ENCODE data around the gene KLHL35.

KLHL35 gene

DNA sequence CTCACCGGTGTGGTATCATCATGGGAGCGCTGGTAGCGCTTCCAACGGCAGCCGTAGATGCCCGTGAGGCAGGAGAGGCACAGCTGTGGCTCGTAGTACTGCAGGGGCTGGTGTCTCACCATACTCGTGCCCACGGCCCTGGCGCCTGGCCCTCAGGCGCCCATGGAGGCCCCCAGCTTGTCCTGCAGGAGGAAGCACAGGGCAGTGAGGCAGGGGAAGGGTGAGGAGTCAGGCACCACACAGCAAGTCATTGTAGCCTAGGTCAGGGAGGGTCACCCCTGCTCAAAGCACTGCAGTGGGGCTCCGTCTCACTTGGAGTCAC, 44.6 kb upstream of the KLHL35 start:
- DNase-seq (ENCODE audit: insufficient read length, low spot score) (no peak), FAIRE-seq (no peak)
- TF ChIP-seq, protein P1, sequence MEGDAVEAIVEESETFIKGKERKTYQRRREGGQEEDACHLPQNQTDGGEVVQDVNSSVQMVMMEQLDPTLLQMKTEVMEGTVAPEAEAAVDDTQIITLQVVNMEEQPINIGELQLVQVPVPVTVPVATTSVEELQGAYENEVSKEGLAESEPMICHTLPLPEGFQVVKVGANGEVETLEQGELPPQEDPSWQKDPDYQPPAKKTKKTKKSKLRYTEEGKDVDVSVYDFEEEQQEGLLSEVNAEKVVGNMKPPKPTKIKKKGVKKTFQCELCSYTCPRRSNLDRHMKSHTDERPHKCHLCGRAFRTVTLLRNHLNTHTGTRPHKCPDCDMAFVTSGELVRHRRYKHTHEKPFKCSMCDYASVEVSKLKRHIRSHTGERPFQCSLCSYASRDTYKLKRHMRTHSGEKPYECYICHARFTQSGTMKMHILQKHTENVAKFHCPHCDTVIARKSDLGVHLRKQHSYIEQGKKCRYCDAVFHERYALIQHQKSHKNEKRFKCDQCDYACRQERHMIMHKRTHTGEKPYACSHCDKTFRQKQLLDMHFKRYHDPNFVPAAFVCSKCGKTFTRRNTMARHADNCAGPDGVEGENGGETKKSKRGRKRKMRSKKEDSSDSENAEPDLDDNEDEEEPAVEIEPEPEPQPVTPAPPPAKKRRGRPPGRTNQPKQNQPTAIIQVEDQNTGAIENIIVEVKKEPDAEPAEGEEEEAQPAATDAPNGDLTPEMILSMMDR (IDR thresholded peaks at IDR 0.05; ENCODE audit: insufficient read depth, missing control alignments): no peak

DNA sequence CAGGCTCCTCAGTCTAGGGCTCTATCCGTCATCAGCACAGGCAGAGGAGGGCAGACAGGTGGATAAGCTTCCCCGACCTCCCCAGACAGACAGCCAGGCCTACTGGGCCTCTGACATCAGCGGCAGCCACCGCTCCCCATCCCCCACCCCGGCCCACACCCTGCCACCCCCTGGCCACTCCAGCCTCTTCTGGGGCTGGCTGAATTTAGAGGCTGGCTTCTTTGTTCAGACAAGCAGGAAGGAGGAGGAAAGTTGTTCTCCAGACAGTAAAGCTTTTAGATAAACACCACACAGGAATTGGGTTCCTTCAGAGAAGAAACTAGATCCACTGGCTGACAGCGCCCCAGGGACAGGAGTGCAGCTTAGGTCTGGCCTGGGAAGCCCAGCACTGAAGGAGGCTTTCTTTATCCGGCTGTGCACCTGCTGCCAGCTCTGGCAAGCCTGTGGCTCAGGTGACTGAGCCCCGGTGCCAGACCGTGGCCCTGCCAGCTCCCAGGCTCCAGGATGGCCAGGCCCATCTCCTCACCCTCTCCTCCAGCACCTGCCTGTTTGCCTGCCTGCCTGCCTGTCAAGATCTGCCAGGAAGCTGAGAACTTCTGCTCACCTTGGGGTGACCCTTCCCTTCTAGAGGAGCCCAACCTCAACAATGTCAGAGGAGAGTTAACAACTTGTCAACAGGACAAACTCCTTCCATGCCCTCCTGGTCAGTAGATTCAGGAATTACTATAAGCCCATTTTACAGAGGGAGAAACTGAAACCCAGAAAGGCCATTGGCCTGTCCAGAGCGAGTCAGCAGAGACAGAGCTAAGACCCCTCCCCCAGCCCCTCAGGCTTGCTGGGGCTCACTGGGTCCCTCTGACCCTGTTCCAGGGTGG, 44.0 kb upstream of the KLHL35 start:
- DNase-seq (ENCODE audit: insufficient read length, low spot score) (no peak), FAIRE-seq (no peak)
- TF ChIP-seq, protein P1 (IDR thresholded peaks at IDR 0.05; ENCODE audit: insufficient read depth, missing control alignments): no peak

DNA sequence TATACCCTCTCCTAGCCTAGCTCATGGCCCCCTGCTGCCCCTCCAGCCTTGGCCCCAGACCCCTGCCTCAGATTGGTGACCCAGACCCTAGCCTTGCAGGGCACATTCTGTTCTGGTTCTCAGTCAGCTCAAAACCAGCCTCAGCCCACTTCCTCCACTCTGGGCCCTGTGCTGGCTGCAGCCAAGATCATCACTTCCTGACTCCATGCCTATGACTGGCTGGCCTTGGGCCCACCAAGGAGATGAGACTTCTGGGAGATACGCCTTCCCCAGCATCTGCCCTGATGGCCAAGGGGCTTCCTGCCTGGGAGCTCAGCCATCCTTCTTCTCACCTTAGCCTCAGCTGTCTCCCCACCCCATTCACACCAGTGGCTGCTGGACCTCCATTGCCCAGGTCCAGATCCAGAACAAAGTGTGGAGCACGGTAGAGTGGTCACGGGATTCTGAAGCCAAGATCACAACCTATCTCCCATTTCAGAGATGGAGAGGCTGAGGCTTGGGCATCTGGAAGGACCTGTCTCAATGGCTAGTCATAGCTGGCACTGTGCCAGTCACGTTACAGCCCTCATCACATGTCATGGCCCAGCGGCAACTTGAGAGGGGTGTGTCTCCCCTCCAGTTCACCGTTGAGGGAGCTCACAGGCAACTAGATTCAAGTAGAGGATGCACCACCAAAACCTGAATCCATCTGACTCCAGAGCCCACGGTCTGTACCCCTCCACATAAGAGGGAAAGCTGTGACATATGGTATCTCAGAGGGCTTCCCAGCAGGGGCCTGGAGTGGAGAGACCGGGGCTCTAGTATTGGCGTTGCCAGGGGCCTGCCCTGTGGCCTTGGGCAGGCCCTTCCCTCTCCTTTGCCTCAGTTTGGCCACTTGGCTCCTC, 43.0 kb upstream of the KLHL35 start:
- FAIRE-seq (no peak), DNase-seq (ENCODE audit: insufficient read length, low spot score) (no peak)
- TF ChIP-seq, protein P1 (IDR thresholded peaks at IDR 0.05; ENCODE audit: insufficient read depth, missing control alignments): no peak

DNA sequence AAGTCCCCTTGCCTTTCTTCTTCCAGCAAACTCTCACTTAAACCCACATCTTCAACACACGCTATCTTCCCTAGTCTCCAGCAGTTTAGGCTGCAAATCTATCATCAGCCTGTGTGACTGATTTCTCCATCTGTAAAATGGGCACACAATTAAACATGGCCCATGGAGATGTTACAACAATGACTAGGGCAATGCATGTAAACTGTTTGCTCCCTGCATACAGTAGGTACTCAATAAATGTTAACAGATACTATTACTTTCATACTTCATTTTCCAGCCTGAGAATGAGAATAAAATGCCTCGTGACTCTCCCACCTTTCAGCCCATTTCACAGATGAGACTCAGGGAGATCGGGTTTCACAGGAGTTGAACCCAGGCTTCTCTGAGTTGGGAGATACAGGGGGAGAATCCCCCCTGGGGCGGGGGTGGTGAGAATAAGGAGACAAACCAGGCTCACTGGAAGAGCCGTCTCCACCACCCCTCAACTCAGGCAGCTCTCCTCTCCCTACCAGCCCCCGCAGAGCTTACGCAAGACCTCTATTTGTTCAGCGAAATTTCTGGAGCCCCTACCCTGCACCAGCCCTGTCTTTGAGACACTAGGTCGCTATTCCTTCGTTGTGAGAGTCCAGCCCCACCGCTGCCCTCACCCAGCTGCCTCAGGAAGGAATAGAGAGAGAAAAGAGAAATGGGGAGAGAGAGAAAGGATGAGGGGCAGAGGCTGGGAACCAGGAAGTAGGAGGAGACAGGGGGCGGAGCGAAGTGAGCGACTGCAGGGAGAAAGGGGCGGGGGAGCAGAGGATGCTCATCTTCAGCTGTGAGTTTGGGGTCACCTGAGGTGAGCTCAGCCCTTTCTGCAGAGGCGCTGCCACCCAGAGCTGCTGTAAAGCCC, 42.1 kb upstream of the KLHL35 start:
- TF ChIP-seq, protein P1 (IDR thresholded peaks at IDR 0.05; ENCODE audit: insufficient read depth, missing control alignments): no peak
- DNase-seq (ENCODE audit: insufficient read length, low spot score): no peak
- no peak for FAIRE-seq

DNA sequence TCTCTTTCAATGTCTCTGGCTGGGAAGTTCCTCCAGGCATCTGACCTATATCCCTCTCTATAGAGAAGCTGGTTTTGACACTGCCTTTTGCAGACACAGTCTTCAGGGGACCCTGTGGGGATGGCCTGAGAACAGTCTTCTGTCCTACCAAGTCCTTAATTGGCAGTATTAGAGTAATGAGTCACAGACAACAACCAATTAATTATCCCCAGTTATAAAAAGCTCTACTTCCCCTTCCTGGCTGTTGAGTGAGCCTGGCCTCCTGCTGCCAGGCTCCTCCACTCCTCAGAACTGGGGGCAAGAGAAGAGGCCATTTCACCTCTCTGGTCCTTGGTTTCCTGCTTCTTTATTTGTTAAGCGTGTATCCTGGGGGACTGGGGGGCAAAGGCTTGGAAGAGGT, 41.2 kb upstream of the KLHL35 start:
- TF ChIP-seq, protein P1 (IDR thresholded peaks at IDR 0.05; ENCODE audit: insufficient read depth, missing control alignments): no peak
- FAIRE-seq: no peak
- no peak for DNase-seq (ENCODE audit: insufficient read length, low spot score)

DNA sequence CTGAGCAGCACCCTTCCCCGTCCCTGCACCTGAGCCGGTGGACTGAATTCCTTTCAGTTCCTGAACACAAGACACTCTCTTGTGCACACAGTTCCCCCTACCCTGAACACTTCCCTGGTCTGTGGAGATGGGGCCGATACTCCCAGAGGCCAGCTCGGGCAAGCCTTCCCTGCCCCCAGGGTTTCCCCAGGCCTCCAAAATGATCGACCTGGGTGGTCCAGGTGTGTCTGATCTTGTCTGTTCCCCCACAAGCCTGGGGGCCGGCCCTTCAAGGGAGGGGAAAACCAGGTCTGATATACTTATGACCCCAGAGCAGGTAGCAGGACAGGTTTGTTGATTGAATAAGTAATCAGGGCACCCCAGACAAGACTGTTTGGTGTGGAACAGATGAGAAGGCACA, 40.7 kb upstream of the KLHL35 start:
- DNase-seq (ENCODE audit: insufficient read length, low spot score) (no peak), FAIRE-seq (no peak)
- TF ChIP-seq, protein P1 (IDR thresholded peaks at IDR 0.05; ENCODE audit: insufficient read depth, missing control alignments): no peak

Measured in D721Med (cell line).